Measurements from ENCODE around the gene KIAA1217.

Gene KIAA1217, protein sequence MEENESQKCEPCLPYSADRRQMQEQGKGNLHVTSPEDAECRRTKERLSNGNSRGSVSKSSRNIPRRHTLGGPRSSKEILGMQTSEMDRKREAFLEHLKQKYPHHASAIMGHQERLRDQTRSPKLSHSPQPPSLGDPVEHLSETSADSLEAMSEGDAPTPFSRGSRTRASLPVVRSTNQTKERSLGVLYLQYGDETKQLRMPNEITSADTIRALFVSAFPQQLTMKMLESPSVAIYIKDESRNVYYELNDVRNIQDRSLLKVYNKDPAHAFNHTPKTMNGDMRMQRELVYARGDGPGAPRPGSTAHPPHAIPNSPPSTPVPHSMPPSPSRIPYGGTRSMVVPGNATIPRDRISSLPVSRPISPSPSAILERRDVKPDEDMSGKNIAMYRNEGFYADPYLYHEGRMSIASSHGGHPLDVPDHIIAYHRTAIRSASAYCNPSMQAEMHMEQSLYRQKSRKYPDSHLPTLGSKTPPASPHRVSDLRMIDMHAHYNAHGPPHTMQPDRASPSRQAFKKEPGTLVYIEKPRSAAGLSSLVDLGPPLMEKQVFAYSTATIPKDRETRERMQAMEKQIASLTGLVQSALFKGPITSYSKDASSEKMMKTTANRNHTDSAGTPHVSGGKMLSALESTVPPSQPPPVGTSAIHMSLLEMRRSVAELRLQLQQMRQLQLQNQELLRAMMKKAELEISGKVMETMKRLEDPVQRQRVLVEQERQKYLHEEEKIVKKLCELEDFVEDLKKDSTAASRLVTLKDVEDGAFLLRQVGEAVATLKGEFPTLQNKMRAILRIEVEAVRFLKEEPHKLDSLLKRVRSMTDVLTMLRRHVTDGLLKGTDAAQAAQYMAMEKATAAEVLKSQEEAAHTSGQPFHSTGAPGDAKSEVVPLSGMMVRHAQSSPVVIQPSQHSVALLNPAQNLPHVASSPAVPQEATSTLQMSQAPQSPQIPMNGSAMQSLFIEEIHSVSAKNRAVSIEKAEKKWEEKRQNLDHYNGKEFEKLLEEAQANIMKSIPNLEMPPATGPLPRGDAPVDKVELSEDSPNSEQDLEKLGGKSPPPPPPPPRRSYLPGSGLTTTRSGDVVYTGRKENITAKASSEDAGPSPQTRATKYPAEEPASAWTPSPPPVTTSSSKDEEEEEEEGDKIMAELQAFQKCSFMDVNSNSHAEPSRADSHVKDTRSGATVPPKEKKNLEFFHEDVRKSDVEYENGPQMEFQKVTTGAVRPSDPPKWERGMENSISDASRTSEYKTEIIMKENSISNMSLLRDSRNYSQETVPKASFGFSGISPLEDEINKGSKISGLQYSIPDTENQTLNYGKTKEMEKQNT (N-terminal part only)

DNA sequence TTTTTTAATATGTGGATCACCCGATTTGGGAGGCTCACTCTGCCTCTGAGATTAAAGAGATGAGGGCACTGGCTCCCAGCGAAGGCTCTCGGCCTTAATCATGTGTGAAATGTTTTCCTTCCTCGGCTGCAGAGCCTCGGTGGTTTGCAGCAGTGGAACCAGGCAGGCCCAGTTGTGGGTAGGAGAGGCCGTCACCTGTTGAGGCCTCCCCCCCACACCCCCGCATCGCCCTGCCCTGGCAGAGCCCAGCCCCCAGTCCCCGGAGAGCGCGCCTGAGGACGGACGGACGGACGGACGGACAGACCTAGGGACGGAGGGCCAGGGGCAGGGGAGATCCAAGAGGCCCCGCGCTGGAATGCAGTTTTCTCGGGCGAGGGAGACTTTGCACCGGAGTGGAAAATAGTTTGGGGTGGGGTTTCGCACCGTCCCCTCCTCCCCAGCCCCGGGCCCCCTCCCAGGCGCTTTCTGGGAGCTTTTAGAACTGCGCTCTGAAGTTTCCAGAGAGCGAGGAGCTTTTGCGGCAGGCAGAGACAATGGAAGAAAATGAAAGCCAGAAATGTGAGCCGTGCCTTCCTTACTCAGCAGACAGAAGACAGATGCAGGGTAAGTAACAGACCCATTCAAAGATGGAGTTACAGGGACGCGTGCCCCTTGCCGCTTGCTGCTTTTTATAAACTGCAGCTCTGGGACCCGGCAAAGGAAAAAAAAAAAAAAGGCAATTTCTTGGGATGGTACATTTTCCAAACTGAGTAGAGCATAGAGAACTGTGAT lies at the start of gene KIAA1217:
Gene KIAA1217 (plus strand): TSS at position 478 of the 771 bp plus-strand sequence. CDS start 56 bp downstream, at position 534.
- no peak for DNase-seq

DNA sequence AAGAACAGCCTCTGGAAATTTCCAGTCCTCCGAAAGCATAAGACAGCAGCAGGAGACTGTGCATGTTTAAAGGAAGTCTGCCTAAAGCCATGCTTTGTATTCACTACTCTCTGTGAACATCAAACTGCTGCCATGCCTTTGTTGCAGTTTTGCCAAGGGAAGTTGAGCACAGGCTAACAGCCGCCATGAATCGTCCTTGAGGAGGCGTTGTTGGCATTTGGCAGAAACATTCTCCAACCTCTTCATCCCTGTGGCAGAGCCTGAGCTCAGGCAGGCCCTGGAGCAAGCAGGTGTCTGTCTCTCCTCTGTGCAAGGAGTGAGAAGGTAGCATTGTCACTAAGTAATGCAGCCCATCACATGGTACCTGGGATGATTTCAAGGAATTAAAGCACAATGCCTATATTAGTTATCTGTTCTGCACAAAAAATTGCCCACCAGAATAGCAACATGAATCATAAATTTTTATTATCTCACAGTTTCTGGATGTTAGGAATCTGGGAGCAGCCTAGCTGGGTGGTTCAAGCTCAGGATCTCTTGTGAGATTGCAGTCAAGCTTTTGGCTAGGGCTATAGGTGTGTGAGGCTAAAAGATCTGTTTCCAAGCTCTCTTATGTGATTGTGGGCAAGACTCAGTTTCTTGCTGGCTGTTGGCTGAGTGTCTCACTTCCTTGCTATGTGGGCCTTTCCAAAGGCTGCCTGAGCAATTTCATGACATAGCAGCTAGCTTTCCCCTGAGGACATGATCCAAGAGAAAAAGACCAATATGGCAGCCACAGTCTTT lies 46.5 kb upstream of the KIAA1217 start:
- no peak for DNase-seq

DNA sequence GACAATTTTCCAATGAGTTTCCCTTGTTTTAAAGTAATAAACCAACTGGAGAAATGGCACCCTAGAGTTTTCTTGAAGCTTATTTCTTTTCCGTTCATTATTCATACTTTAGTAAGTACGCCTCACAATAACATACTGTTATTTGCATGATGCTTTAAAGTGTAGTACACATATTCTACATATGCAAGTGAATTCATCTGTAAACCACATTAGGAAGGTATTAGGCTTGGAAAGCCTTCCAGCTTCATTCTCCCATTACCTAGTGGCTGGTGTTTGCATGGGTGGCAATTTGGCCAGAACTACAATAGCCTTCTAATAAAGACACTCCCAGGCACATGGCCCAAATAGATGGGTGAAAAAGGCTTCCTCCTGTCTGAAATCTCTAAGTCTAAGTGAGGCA lies 45.5 kb upstream of the KIAA1217 start:
- no peak for DNase-seq

DNA sequence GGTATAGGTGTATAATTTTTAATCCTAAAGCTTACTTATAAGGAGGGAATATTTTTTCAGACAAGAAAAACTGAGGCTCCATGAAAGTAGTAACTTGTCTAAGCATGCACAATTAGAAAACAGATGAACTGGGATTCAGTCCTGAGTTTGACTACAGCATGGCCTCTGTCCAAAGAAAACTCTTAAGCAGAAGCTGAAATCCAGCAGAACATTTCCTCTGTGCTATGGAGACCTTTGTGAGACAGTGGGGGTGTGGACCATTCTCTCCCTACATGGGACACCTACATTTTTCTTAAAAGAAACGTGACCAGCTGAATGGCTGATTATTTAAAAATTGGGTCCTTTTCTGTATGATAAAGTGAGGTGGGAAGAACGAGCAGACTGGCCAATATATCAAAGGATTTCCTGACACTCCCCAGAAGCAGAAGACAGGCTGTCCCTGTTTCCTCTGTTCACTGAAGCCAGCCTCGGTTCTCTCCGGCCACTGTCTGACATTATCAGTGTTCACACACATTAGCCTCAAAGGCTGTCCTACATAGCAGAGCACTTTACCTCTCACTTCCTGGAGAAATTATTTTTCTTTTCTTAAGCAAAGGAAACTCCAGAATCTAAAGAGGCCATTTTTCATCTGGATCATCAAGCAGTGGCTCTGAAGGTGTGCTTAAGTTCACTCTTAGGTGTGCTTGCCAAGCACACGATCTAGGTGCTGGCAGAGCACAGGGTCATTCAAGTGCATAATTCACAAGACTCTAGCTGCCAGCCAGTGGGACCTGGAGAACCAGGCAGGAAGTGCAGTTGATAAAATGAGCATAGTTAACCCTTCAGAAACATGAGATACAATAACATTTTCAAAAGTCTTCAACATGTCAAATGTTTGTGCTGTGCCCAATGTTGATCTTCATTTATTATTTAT lies 40.4 kb upstream of the KIAA1217 start:
- DNase-seq, result no peak

DNA sequence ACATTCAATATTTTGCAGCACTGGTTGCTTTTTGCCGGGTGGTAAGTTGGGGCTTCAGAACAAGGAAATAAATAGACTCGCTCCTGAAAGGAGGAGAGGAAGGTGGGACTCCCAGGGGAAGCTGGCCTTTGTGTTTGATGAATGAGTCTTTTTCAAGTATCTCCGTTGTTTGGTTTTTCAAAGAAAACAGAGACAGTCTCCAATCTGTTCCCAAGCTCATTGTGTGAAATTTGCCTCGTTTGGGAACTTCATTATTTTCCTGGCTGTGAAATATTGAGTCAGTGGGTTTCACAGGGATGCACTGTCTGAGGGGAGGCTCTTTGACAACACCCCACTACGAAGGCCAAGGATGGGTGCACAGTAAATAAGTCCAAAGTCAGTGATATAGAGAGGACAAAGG lies 38.7 kb upstream of the KIAA1217 start:
- DNase-seq, result no peak

DNA sequence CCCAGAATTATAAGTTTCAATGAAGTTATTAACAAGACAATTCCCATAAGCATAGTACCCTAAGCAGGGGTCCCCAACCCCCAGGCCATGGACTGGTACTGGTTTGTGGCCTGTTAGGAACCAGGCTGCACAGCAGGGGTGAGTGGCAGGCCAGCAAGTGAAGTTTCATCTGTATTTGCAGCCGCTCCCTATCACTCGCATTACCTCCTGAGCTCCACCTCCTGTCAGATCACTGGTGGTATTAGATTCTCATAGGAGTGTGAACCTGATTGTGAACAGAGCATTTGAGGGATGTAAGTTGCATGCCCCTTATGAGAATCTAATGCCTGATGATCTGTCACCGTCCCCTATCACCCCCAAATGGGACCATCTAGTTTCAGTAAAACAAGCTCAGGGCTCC lies 36.0 kb upstream of the KIAA1217 start:
- DNase-seq, result no peak

DNA sequence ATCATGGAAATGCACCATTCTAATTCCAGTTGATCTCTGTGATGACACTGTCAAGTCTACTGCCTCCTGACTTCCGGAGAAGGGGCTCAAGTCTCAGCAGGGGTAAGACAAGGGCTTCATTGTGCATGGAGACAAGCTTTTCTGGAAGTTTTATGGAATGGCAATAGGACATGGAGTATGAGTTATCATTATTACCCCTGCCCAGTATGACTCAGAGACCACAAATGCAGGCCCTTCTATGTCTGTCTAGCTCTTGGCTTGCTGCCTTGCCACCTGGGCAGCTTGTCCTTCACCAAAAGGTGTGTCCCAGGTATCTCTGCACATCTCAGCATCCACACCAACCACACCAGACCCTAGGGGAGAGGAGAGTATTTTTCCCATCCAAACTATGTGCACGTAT lies 34.9 kb upstream of the KIAA1217 start:
- no peak for DNase-seq

DNA sequence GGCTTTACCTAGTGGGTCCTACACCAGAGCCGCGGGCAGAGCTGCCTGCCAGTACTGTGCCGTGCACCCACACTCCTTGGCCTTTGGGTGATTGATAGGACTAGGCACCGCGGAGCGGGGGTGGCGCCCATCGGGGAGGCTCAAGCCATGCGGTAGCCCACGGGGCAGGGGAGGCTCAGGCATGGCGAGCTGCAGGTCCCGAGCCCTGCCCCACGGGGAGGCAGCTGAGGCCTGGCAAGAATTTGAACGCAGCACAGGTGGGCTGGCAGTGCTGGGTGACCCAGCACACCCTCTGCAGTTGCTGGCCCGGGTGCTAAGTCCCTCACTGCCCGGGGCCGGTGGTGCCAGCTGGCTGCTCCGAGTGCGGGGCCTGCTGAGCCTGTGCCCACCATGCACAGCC lies 32.3 kb upstream of the KIAA1217 start:
- no peak for DNase-seq

DNA sequence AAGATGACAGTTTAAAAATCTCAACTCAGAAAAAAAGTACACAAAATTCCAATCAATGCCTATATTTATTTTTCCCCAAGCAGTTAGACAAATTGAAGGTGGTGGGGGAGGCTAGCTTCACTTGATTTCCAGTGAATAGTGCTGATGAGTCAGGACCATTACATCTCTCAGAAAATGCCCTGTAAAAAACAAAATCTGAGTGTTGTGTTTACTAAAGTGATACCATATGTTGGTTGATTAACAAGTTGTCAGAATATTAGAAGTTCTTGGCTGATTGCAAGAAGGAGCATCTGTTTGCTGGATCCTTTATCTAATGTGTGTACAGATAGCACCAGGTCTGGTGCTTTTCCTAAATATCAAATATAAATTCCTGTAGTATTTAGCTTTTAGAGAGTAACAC lies 31.3 kb upstream of the KIAA1217 start:
- no peak for DNase-seq

DNA sequence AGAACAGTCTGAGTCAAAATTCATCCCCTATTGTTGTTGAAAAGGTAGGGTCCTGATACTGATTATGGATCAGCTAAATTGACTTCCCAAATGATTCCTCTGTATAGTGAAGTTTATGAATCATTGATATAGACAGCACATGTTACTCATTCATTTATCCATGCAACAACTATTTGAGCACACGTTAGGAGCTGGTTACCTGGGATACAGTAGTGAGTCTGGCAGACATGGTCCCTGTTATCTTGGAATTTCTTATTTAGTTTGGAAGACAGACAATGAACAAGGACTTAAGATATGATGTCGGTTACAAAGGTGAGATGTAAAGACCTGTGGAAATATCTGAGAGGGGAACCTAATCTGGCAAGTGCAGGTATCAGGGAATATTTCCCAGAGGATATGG lies 28.0 kb upstream of the KIAA1217 start:
- no peak for DNase-seq

DNA sequence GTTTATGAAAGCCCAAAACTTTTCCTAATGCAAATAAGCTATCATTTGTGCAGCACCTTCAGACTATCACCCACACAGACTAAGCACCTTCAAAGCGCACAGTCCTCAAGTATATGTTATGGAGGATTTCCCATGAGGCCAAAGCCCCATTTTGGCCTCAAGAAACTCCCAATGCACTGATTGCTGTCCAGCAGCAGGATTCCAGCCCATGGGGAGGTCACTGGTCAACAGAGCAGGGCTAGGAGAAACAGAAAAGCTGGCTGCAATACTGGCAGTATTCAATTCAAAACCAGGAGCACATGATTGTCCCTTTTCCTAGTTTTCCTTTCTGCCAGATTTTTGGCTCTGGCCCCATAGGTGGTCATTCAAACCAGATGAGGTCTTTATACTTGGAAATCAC lies 24.5 kb upstream of the KIAA1217 start:
- no peak for DNase-seq

DNA sequence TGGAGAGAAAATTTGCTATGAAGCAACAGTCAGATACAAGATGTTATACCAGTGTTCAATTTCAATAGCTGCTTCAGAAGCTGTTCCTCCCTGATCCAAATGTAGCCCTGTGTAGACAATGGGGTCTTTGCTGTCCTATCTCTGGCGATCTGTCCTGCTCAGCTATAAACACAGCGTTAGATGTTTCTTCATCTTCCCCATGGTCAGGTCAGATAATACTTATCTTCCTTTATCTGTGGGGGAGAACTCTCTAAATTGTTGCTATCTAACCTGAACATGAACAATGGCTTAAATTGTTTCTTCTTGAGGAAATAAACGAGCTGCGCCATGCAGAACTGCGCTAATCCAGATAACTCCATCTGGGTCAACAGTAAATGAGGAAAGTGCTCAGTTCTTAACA lies 15.6 kb upstream of the KIAA1217 start:
- no peak for DNase-seq

DNA sequence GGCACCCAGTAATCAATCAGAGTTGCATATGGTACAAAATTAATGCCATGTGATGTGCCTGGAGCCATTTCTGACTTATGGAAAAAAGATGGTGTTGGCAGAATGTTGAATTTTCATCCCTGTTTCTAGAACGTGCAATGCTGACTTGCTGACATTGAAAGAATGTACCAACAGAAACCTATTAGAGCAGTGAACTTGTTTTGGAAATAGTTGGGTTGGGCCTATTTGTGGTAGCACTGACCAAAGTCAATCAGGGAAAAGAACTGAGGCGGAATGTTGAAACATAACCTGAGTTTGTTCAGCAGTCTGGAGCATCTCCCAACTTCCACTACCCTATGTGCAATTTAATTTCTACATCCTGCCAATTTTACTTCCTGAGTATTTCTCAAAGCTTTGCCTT lies 11.7 kb upstream of the KIAA1217 start:
- no peak for DNase-seq

DNA sequence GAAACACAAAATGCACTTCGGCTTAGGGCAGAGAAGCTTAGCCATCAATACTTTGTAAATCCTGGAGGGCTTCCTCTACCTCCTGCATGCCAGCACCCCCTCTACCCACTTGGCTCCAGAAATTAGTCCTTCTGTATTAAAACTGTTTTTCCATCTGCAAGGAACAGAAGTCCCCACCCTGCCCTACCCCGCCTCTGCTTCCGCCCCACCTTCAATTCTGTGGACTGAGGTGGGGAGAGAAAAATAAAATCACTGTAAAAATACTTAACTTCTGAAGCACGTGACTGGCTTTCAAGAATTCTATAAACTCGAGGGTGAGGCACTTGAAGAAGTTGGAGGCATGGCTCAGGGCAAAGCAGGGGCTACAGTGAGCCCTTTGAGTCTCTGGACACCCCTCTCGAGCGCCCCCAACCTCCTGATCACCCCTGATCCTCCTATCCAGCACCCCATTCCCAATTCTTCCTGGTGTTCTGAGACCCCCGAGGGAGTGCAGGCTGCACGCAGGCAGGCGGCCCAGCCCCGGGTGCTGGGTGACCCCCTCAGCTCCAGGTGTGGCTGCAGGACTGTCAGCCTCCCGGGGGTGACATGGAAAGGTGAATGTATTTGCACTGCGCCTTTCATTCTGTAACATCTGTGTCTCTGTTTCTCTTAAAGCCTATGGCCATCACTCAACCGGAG lies 7.3 kb upstream of the KIAA1217 start:
- no peak for DNase-seq

DNA sequence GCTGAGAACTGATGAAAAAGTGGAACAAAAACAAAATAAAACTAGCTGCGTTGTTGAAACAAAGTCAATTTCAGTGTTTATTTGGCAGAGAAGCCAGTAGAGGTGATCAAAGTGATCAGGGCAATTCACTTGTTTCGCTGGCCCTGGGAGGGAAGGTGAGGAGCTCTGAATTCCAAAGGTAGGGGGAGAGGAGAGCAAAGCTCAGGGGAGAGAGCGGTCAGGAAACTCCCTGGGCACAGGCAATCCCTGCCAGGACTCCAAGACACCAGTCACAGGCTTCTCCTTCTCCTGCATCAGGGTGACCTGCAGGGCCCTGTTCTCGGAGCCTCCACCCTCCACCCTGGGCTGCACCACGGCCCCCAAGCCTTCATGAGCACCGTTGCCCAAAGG lies 6.8 kb upstream of the KIAA1217 start:
- DNase-seq, result no peak

DNA sequence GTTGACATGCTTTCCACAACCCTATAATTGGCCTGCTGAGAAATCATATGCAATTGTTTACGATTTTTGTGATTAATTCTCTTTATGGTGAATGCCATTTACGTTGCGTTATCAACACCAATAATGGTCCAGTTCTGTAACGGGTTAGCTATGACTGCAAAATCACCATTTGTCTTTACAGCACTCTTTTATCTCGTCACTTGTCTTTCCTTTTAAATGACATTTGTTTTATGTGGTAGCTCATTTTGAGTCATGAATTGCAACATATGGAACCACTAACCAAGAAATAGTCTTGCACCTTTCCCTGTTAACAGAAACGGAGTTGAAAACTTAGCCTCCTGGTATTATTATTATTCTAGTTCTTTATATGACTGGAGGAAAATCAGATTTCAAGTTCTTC lies 3.1 kb upstream of the KIAA1217 start:
- DNase-seq, result no peak

DNA sequence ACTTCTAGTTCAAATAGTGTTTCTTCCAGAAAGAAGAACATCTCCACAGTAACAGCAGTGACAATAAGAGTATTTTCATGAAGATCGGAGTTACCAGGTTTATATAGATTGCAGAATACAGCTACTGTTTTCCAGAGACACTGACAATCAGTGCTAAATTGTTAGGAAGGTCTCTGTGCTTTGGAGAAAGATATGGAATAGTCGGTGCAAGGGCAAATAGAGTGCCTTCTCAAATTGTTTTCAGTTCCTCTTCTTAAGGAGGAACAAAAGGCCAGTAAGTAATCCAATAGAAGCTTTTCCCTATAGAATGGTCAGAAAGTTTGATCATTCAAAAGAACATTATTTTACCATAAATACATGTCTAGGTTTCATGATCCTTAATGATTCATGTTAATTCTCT lies 2.6 kb upstream of the KIAA1217 start:
- no peak for DNase-seq

DNA sequence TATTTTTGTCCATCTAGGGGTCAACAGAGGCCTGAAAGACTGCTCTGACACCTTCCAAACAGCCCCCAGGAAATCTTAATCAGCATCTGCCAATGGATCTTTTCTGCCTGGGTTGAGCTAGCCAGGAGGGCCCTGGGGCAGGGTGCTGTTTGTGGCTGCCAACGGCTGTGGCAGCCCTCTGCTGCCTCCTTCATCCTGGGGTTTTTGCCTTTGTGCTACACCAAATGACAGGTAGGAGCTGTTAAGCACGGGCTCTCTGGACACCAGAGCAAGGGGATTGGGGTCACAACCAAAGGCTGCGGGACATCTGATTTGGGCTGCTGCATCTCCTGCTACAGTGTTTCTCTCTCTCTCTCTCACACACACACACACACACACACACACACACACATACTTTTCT lies 2.0 kb upstream of the KIAA1217 start:
- DNase-seq, result no peak

DNA sequence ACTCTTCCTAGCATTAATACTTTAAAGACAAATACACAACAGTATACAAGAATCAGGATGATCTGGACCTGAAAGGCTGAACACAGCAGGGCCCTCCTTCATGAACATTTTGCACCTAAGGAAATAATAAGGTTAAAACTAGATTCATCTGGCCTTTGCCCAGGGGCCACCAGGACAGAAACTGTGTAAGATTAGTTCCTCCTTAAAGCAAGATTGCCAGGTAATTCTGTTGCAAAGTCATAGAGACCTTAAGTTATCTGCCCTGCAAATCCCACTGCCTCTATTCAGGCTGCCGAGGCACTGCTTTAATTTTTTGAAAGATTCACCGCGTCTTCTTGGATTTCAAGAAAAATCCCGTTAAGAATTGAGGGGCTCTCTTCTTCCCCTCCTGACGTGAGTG lies 1.6 kb upstream of the KIAA1217 start:
- DNase-seq, result no peak
